Left ventricle myocardium inferior (tissue), 1 donor: ENCODE results near the gene SMU1. TPM values are rescaled to one million over a fixed set of nuclear protein-coding genes. Genes with fewer than 3 reads are reported as not detected.
"Not testable (repeated sequence)": the region's sequence is repeated elsewhere in the genome, so short reads cannot be mapped to it uniquely, and the experiment has no call there.

ENCODE experiments used
- DNase-seq: peaks from one replicate; pipeline ENCODE4 v3.0.0-alpha.2; 2020
- H3K27ac ChIP-seq: fragments of 200-600 bp; replicated peaks from 2 replicates; pipeline ENCODE4 v1.8.0; 2021
- H3K27me3 ChIP-seq: fragments of 200-600 bp; 2 replicates; pipeline ENCODE4 v1.8.0; 2021; ENCODE audit warnings: low read depth
- H3K36me3 ChIP-seq: fragments of 200-600 bp; 2 replicates; pipeline ENCODE4 v1.8.0; 2021
- H3K4me1 ChIP-seq: fragments of 200-600 bp; 2 replicates; pipeline ENCODE4 v1.8.0; 2021
- H3K4me3 ChIP-seq: fragments of 200-600 bp; 2 replicates; pipeline ENCODE4 v1.8.0; 2021; ENCODE audit warnings: mild to moderate bottlenecking, moderate library complexity
- H3K9me3 ChIP-seq: fragments of 200-600 bp; replicated peaks from 2 replicates; pipeline ENCODE4 v1.8.0; 2021
- CTCF ChIP-seq: fragments of 200-600 bp; IDR thresholded peaks from 2 replicates; pipeline ENCODE4 v1.8.0; 2021; ENCODE audit warnings: antibody characterized with exemption, mild to moderate bottlenecking, borderline replicate concordance
- intact Hi-C: fragments of 100-400 bp; cut with micrococcal nuclease; formaldehyde crosslinking; loops from one replicate; pipeline ENCODE4 v1.11.0; 2022
- total RNA-seq: library from RNA; stranded (reverse); fragmentation: NEBNext Ultra II Directional; extraction: Animal tissue kit (Norgen Biotek cat#: 25700); gene quantifications from one replicate; pipeline ENCODE4 v1.2.1, GENCODE V29; 2021
- donor health status: DM: no; HTN: yes; CAD: no; lungs with severe emphysema.

The SMU1 gene
- total RNA-seq, 1 donor from 2014 or later = 14.9 TPM

GRCh38 chr9:33101104-33101951, 24.9 kb upstream of the SMU1 start:
- intact Hi-C loops = loop anchor here (10.0 kb wide), 1 partner anchor 63 kb away; the partner anchor contains the start of gene B4GALT1

GRCh38 chr9:33099754-33100153, 23.3 kb upstream of the SMU1 start:
- Histone ChIP-seq H3K4me1 (peaks cover 28% of the 10 kb centered on the region), H3K36me3 (no peaks in the 10 kb centered on the region), H3K4me3 (no peak overlapping the region), H3K9me3 (no peaks in the 10 kb centered on the region), H3K27ac (no peak overlapping the region), H3K27me3 (no peaks in the 10 kb centered on the region)
- DNase-seq = no peak
- no peak for TF ChIP-seq CTCF
- intact Hi-C loops = loop anchor here (10.0 kb wide), 1 partner anchor 65 kb away; the partner anchor contains the start of gene B4GALT1

More at GRCh38 chr9:33101104-33101951, 24.9 kb upstream of the SMU1 start:
- no peak for DNase-seq
- Histone ChIP-seq H3K27ac (peak overlapping the region; percentile 43), H3K27me3 (no peaks in the 10 kb centered on the region), H3K9me3 (no peaks in the 10 kb centered on the region), H3K4me3 (no peak overlapping the region), H3K4me1 (peaks cover 37% of the 10 kb centered on the region), H3K36me3 (no peaks in the 10 kb centered on the region)
- no peak for TF ChIP-seq CTCF

- Histone ChIP-seq H3K36me3 (no peaks in the 10 kb centered on the region), H3K4me3 (no peak overlapping the region), H3K27ac (no peak overlapping the region), H3K9me3 (no peaks in the 10 kb centered on the region), H3K27me3 (no peaks in the 10 kb centered on the region), H3K4me1 (peaks cover 10% of the 10 kb centered on the region)
- intact Hi-C loops = no loop called here
- no peak for DNase-seq
- TF ChIP-seq CTCF = no peak
Measured at GRCh38 chr9:33097192-33097591, 20.7 kb upstream of the SMU1 start.

- no peaks in the 10 kb centered on the region for H3K36me3 ChIP-seq
- no peaks in the 10 kb centered on the region for H3K27me3 ChIP-seq
- no peak overlapping the region for H3K4me3 ChIP-seq
- no peaks in the 10 kb centered on the region for H3K9me3 ChIP-seq
- intact Hi-C loops = no loop called here
- no peak overlapping the region for H3K27ac ChIP-seq
- H3K4me1 ChIP-seq = no peaks in the 10 kb centered on the region
- no peak for TF ChIP-seq CTCF
- DNase-seq = no peak
Measured at GRCh38 chr9:33092634-33093033, 16.2 kb upstream of the SMU1 start.

- H3K9me3 ChIP-seq, H3K36me3 ChIP-seq, H3K4me3 ChIP-seq, intact Hi-C loops, H3K27ac ChIP-seq, DNase-seq, H3K27me3 ChIP-seq: not testable (repeated sequence)
- H3K4me1 ChIP-seq = peaks cover 24% of the 10 kb centered on the region
Measured at GRCh38 chr9:33085672-33086071, 9.2 kb upstream of the SMU1 start.
